GM13976 (cell line): ENCODE data around the gene CD82.
A peak's percentile ranks its signal among the peaks of the same experiment; 100 is the strongest.

Experiments used
- DNase-seq: peaks from one replicate; pipeline ENCODE4 v3.0.0; 2012; ENCODE audit warnings: low spot score
- in situ Hi-C: fragments of 300-500 bp; cut with MboI; formaldehyde crosslinking; loops from one replicate; pipeline ENCODE4 v1.12.0; 2022; ENCODE audit warnings: low sequenced_read_pairs, mixed read lengths, inconsistent platforms; ENCODE audit not compliant: unreplicated experiment
- TF ChIP-seq, protein P1 (sequence below): IDR thresholded peaks from 2 replicates; pipeline ENCODE4 v1.5.1; 2012; ENCODE audit warnings: borderline replicate concordance, mild to moderate bottlenecking; ENCODE audit not compliant: insufficient read depth; ENCODE audit errors: extremely low read depth, missing control alignments, control extremely low read depth

CD82 gene

DNA sequence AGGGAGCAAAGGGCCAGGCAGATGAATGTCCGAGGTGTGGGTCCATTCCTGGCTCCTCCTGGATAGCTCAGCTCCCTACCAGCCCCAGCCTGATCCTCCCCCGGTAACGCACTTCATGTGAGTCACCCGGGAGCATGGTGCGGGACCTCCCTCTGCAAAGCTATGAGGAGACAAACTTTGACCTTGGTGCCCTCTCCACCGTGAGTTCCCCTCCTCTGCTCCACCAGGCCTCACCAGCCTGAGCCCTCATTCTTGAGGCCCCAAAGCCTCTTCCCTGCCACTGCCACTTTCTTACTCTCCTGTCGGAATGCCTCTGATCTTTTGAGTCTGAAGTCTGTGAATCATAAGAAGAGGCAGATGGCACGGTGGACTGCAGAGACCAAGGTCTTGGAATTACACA is 37.4 kb upstream of the CD82 start:
- TF ChIP-seq, protein P1, sequence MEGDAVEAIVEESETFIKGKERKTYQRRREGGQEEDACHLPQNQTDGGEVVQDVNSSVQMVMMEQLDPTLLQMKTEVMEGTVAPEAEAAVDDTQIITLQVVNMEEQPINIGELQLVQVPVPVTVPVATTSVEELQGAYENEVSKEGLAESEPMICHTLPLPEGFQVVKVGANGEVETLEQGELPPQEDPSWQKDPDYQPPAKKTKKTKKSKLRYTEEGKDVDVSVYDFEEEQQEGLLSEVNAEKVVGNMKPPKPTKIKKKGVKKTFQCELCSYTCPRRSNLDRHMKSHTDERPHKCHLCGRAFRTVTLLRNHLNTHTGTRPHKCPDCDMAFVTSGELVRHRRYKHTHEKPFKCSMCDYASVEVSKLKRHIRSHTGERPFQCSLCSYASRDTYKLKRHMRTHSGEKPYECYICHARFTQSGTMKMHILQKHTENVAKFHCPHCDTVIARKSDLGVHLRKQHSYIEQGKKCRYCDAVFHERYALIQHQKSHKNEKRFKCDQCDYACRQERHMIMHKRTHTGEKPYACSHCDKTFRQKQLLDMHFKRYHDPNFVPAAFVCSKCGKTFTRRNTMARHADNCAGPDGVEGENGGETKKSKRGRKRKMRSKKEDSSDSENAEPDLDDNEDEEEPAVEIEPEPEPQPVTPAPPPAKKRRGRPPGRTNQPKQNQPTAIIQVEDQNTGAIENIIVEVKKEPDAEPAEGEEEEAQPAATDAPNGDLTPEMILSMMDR: no peak
- no peak for DNase-seq
- in situ Hi-C loops: no loop called here

DNA sequence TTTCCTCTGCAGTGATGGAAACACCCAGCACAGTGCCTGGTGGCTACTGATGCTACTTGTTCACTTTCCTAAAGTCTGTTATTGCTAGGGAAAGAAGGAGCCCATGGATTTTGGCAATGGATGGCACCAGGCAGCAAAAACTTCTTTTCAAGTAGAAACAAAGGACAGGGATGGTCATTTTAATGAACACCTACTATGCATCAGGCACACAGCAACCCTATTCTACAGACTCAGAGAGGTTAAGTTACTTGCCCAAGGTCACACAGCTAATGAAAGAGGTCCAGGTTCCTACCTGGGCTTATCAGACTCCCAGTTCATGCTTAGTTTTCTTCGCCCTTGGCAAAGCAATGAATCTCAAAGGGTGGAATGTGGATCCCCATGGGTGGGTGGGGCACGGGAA is 36.9 kb upstream of the CD82 start:
- in situ Hi-C loops: no loop called here
- TF ChIP-seq, protein P1: no peak

DNA sequence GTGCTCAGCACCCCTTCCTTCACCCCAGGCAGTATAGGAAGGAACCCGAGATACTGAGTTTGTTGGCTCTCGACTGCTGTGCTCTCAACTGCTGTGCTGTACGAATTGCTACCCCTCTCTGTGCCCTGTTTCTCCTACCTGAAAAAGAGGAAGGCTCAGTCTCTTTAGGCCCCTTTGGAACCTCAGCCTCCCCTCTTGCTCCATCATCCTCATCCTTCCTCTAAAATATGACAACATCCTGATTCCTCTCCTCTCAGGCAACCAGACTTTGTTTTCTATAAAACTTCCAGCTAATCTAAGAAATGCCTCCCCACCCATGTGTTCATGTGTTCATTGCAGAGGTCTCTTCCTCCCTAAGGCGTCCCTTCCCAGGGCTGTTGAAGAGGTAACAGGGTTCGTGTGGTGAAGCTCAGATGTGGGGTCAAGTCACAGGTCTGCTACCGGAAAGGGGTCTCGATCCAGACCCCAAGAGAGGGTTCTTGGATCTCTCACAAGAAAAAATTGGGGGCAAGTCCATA is 35.5 kb upstream of the CD82 start:
- TF ChIP-seq, protein P1: no peak
- in situ Hi-C loops: no loop called here
- DNase-seq: peak; percentile 9

More for the DNA sequence above, 36.9 kb upstream of the CD82 start:
- DNase-seq: no peak

DNA sequence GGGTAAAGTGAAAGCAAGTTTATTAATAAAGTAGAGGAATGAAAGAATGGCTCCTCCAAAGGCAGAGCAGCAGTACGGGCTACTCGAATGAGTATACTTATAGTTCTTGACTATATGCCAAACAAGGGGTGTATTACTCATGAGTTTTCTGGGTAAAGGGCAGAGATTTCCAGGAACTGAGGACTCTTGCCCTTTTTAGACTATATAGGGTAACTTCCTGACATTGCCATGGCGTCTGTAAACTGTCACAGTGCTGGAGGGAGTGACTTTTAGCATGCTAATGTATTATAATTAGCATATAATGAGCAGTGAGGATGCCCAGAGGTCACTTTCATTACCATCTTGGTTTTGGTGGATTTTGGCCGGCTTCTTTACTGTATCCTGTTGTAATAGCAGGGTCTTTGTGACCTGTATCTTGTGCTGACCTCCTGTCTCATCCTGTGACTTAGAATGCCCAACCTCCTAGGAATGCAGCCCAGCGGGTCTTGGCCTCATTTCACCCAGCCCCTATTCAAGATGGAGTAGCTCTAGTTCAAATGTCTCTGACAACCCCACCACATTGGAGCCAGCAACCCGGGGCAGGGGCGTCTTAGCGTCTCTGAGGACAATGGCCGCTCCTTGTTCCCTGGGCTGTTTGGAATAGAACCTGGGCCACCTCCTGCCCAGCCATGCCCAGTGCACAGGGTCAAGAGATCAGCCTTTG is 34.9 kb upstream of the CD82 start:
- TF ChIP-seq, protein P1: no peak
- in situ Hi-C loops: no loop called here
- no peak for DNase-seq

DNA sequence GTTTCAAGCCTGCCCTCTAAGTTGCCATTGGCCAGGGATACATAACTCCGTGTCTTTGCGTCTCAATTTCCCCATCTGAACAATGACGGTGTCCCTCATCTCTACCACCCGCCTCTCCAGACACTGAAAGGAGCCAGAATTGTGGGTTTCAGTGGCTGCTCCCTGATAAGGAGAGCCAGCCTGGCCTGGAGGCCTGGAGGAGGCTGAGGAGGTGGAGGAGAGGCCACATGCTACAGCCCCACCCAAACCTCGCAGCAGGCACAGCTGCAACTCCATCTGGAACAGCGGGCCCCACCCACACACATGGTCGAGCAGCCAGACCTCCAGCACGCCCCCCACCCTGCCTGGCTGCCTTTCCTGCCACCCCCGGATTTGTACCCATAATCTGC is 34.4 kb upstream of the CD82 start:
- peak; percentile 12 for DNase-seq
- in situ Hi-C loops: no loop called here
- TF ChIP-seq, protein P1: no peak

DNA sequence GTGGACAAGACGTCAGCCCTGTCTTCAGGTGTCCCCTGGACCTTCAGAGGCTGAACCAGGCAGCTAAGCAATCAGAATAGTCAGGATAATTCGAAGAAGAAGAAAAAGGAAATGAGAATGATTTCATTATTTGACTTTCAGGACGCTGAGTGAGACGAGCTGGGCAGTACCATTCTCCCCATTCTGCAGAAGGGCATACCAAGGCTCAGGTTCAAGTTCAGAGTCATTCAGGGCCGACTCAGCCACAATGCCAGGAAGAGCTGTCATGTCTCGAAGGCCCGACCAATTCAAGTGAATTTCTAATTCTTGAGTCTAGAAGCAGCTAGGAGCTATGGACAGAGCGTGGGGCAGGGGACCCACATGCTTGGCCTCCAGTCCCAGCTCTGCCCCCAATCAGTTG is 33.8 kb upstream of the CD82 start:
- TF ChIP-seq, protein P1: no peak
- peak; percentile 16 for DNase-seq
- in situ Hi-C loops: no loop called here
